ENCODE results near the gene SPART.

The SPART gene

DNA sequence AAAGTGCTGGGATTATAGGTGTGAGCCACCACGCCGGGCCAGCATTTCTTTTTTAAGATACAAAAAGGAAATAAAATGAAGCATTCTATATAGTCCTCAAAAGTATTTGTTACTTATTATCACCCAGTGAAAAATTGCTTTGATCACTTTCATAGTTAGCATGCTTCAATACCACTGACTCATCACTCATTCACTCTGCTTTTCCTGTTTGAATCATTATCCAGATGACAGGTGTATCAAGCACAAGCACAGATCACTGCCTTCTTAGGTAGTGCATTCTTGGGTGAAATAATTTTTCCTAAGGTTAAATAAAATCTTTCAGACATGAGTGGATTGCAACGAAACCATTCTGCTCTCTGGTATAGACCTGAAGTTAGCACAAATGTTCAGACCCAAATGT, 35.8 kb upstream of the SPART start:
- WGBS = 68% methylated on average over 1 of the region's 3 CpGs
- H3K27ac ChIP-seq (ENCODE audit: low read length, poor library complexity, severe bottlenecking) = peak overlapping the region; percentile 51
- H3K36me3 ChIP-seq (ENCODE audit: control insufficient read depth in 1 of 2, insufficient read depth in 2 of 2, low read depth in 1 of 2, low read length in 2 of 2) = no peaks in the 10 kb centered on the region
- H2BK120ac ChIP-seq (ENCODE audit: low read depth, low read length) = no peak overlapping the region
- H2BK15ac ChIP-seq (ENCODE audit: low read depth, poor library complexity, severe bottlenecking) = no peak overlapping the region
- no peak overlapping the region for H2BK12ac ChIP-seq (ENCODE audit: low read length in 2 of 2)
- H3K18ac ChIP-seq (ENCODE audit: low read depth in 1 of 2, low read length in 2 of 2) = no peak overlapping the region
- H3K14ac ChIP-seq (ENCODE audit: low read length in 2 of 2) = no peak overlapping the region
- H4K8ac ChIP-seq (ENCODE audit: low read length) = no peak overlapping the region
- no peak for DNase-seq
- peaks cover 4% of the 10 kb centered on the region for H3K4me1 ChIP-seq (ENCODE audit: control insufficient read depth, insufficient read depth, low read depth, low read length)
- H3K9me3 ChIP-seq (ENCODE audit: control insufficient read depth, low read length) = no peaks in the 10 kb centered on the region
- H3K79me1 ChIP-seq (replicated peaks; ENCODE audit: low read length, poor library complexity, severe bottlenecking) = no peaks in the 10 kb centered on the region
- H3K27me3 ChIP-seq (ENCODE audit: control insufficient read depth in 1 of 2, insufficient read depth in 1 of 2, low read length in 2 of 2) = no peaks in the 10 kb centered on the region
- H2AK5ac ChIP-seq (ENCODE audit: low read length, severe bottlenecking) = no peak overlapping the region
- H3K4me2 ChIP-seq (ENCODE audit: low read length, poor library complexity, severe bottlenecking) = no peak overlapping the region
- no peak overlapping the region for H4K91ac ChIP-seq (ENCODE audit: low read length)
- H3K4ac ChIP-seq (ENCODE audit: low read depth in 1 of 2, low read length in 2 of 2) = no peak overlapping the region
- H2AFZ ChIP-seq (ENCODE audit: low read depth, low read length) = no peak overlapping the region
- H2BK5ac ChIP-seq (ENCODE audit: low read depth, low read length, poor library complexity, severe bottlenecking) = no peak overlapping the region
- no peak overlapping the region for H3K23ac ChIP-seq (ENCODE audit: low read length in 2 of 2)
- H3K9ac ChIP-seq (ENCODE audit: low read length) = no peak overlapping the region
- H3K4me3 ChIP-seq (ENCODE audit: insufficient read depth in 1 of 2, low read depth in 1 of 2, low read length in 2 of 2) = no peak overlapping the region

DNA sequence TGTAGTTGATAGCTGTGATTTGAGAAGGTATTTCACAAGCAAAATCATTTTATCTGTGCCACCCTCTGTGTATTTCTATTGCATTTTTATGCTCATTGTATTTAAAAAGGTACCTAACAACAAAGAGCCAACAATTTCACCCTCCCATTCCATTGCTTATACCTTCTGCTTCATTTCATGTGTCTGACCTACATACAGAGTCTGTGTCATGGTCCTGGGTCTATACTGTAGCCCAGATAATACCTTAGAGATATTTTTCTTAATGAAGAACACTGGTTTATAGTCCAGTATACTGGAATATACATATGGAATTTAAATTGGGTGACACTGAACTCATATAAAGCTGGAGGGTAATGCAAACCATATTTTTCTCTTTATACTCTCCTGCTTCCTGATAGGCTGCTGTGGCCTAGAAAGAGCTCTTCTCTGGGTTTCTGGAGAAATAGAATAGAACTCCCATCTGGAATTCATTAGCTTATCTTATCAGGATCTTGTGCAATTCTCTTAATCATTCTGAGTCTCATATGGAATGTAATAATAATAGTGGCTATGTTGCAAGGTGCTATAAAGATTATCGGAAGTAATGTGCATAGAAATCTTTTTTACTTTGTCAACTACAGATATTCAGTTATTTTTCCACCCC, 31.8 kb upstream of the SPART start:
- Histone ChIP-seq H3K18ac (ENCODE audit: low read depth in 1 of 2, low read length in 2 of 2) (no peak overlapping the region), H4K91ac (ENCODE audit: low read length) (no peak overlapping the region), H3K4me1 (ENCODE audit: control insufficient read depth, insufficient read depth, low read depth, low read length) (peaks cover 3% of the 10 kb centered on the region), H3K4ac (ENCODE audit: low read depth in 1 of 2, low read length in 2 of 2) (no peak overlapping the region), H2BK5ac (ENCODE audit: low read depth, low read length, poor library complexity, severe bottlenecking) (no peak overlapping the region), H3K23ac (ENCODE audit: low read length in 2 of 2) (no peak overlapping the region), H4K8ac (ENCODE audit: low read length) (no peak overlapping the region), H3K4me3 (ENCODE audit: insufficient read depth in 1 of 2, low read depth in 1 of 2, low read length in 2 of 2) (no peak overlapping the region), H3K79me1 (replicated peaks; ENCODE audit: low read length, poor library complexity, severe bottlenecking) (no peaks in the 10 kb centered on the region), H2BK12ac (ENCODE audit: low read length in 2 of 2) (no peak overlapping the region), H3K4me2 (ENCODE audit: low read length, poor library complexity, severe bottlenecking) (no peak overlapping the region), H3K14ac (ENCODE audit: low read length in 2 of 2) (no peak overlapping the region), H3K36me3 (ENCODE audit: control insufficient read depth in 1 of 2, insufficient read depth in 2 of 2, low read depth in 1 of 2, low read length in 2 of 2) (no peaks in the 10 kb centered on the region), H2AK5ac (ENCODE audit: low read length, severe bottlenecking) (no peak overlapping the region), H3K9ac (ENCODE audit: low read length) (no peak overlapping the region), H3K27ac (ENCODE audit: low read length, poor library complexity, severe bottlenecking) (no peak overlapping the region), H3K27me3 (ENCODE audit: control insufficient read depth in 1 of 2, insufficient read depth in 1 of 2, low read length in 2 of 2) (no peaks in the 10 kb centered on the region), H2BK120ac (ENCODE audit: low read depth, low read length) (no peak overlapping the region), H2AFZ (ENCODE audit: low read depth, low read length) (no peak overlapping the region), H2BK15ac (ENCODE audit: low read depth, poor library complexity, severe bottlenecking) (no peak overlapping the region), H3K9me3 (ENCODE audit: control insufficient read depth, low read length) (no peaks in the 10 kb centered on the region)
- WGBS = 100% methylated on average over 1 of the region's 1 CpG
- no peak for DNase-seq

DNA sequence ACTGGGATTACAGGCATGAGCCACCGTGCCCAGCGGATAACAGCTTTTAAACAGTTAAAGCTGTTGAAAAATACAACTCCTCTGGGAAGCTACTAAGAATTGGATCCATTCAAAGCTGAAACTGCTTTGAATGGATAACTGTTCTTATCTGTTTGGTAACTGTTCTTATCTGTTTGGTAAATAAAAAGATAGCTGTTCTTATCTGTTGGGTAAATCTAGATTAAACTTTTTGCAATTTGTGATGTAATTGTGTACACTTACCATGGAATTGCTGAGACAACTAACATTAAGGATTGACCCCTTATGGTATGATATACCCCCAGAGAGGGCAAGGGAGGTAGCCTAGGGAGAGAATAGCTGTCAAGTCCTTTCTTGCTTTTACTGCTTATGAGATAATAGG, 27.9 kb upstream of the SPART start:
- H3K9me3 ChIP-seq (ENCODE audit: control insufficient read depth, low read length) = no peaks in the 10 kb centered on the region
- H4K91ac ChIP-seq (ENCODE audit: low read length) = no peak overlapping the region
- DNase-seq = no peak
- no peak overlapping the region for H2BK15ac ChIP-seq (ENCODE audit: low read depth, poor library complexity, severe bottlenecking)
- H3K4me3 ChIP-seq (ENCODE audit: insufficient read depth in 1 of 2, low read depth in 1 of 2, low read length in 2 of 2) = no peak overlapping the region
- no peak overlapping the region for H3K4me2 ChIP-seq (ENCODE audit: low read length, poor library complexity, severe bottlenecking)
- H2AFZ ChIP-seq (ENCODE audit: low read depth, low read length) = no peak overlapping the region
- H3K14ac ChIP-seq (ENCODE audit: low read length in 2 of 2) = no peak overlapping the region
- H2BK120ac ChIP-seq (ENCODE audit: low read depth, low read length) = no peak overlapping the region
- H3K9ac ChIP-seq (ENCODE audit: low read length) = no peak overlapping the region
- no peak overlapping the region for H3K18ac ChIP-seq (ENCODE audit: low read depth in 1 of 2, low read length in 2 of 2)
- no peaks in the 10 kb centered on the region for H3K27me3 ChIP-seq (ENCODE audit: control insufficient read depth in 1 of 2, insufficient read depth in 1 of 2, low read length in 2 of 2)
- H2BK12ac ChIP-seq (ENCODE audit: low read length in 2 of 2) = no peak overlapping the region
- 96% methylated on average over 2 of the region's 2 CpGs for WGBS
- H3K4me1 ChIP-seq (ENCODE audit: control insufficient read depth, insufficient read depth, low read depth, low read length) = peaks cover 3% of the 10 kb centered on the region
- no peak overlapping the region for H3K4ac ChIP-seq (ENCODE audit: low read depth in 1 of 2, low read length in 2 of 2)
- H3K36me3 ChIP-seq (ENCODE audit: control insufficient read depth in 1 of 2, insufficient read depth in 2 of 2, low read depth in 1 of 2, low read length in 2 of 2) = no peaks in the 10 kb centered on the region
- no peak overlapping the region for H3K27ac ChIP-seq (ENCODE audit: low read length, poor library complexity, severe bottlenecking)
- H2BK5ac ChIP-seq (ENCODE audit: low read depth, low read length, poor library complexity, severe bottlenecking) = no peak overlapping the region
- no peaks in the 10 kb centered on the region for H3K79me1 ChIP-seq (replicated peaks; ENCODE audit: low read length, poor library complexity, severe bottlenecking)
- H2AK5ac ChIP-seq (ENCODE audit: low read length, severe bottlenecking) = no peak overlapping the region
- H3K23ac ChIP-seq (ENCODE audit: low read length in 2 of 2) = no peak overlapping the region
- no peak overlapping the region for H4K8ac ChIP-seq (ENCODE audit: low read length)

DNA sequence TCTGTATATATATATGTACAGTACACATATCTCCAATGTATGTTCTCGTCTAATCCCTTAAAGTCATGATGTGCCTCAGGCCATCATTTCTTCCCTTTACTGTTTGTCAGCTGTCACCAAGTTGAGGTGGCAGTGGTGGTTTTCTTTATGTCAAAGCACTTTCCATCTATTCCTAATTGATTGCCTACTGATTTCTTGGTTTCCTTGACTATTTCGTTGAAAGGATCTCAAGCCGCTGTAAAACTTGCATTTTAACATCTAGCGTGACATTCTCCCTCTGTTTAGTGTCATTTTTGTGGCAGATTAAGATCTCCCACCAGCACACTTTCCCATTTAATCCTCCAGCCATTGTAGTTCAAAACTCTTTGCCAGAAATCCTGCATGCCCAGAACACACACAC, 25.0 kb upstream of the SPART start:
- Histone ChIP-seq H3K4ac (ENCODE audit: low read depth in 1 of 2, low read length in 2 of 2) (no peak overlapping the region), H3K9ac (ENCODE audit: low read length) (no peak overlapping the region), H3K27me3 (ENCODE audit: control insufficient read depth in 1 of 2, insufficient read depth in 1 of 2, low read length in 2 of 2) (no peaks in the 10 kb centered on the region), H3K18ac (ENCODE audit: low read depth in 1 of 2, low read length in 2 of 2) (no peak overlapping the region), H3K4me1 (ENCODE audit: control insufficient read depth, insufficient read depth, low read depth, low read length) (peaks cover 3% of the 10 kb centered on the region), H3K36me3 (ENCODE audit: control insufficient read depth in 1 of 2, insufficient read depth in 2 of 2, low read depth in 1 of 2, low read length in 2 of 2) (peaks cover 0 to 3% of the 10 kb centered on the region in 2 experiments), H2BK12ac (ENCODE audit: low read length in 2 of 2) (no peak overlapping the region), H3K4me2 (ENCODE audit: low read length, poor library complexity, severe bottlenecking) (no peak overlapping the region), H3K4me3 (ENCODE audit: insufficient read depth in 1 of 2, low read depth in 1 of 2, low read length in 2 of 2) (no peak overlapping the region), H2AFZ (ENCODE audit: low read depth, low read length) (no peak overlapping the region), H3K14ac (ENCODE audit: low read length in 2 of 2) (no peak overlapping the region), H3K79me1 (replicated peaks; ENCODE audit: low read length, poor library complexity, severe bottlenecking) (no peaks in the 10 kb centered on the region), H2AK5ac (ENCODE audit: low read length, severe bottlenecking) (no peak overlapping the region), H3K23ac (ENCODE audit: low read length in 2 of 2) (no peak overlapping the region), H3K9me3 (ENCODE audit: control insufficient read depth, low read length) (no peaks in the 10 kb centered on the region), H2BK5ac (ENCODE audit: low read depth, low read length, poor library complexity, severe bottlenecking) (no peak overlapping the region), H2BK15ac (ENCODE audit: low read depth, poor library complexity, severe bottlenecking) (no peak overlapping the region), H2BK120ac (ENCODE audit: low read depth, low read length) (no peak overlapping the region), H4K91ac (ENCODE audit: low read length) (no peak overlapping the region), H3K27ac (ENCODE audit: low read length, poor library complexity, severe bottlenecking) (no peak overlapping the region), H4K8ac (ENCODE audit: low read length) (no peak overlapping the region)
- DNase-seq = no peak
- 96% methylated on average over 3 of the region's 4 CpGs for WGBS

Data from mesenchymal stem cell (in vitro differentiated cells and primary cell).